Mucosa of stomach (tissue), 1 donor: ENCODE data around the gene CENPX.

ENCODE experiments used
- H3K27me3 ChIP-seq: one replicate; pipeline ENCODE4 v1.7.0; 2013; ENCODE audit warnings: mild to moderate bottlenecking, low read length; ENCODE audit not compliant: control insufficient read depth, insufficient read depth
- H3K36me3 ChIP-seq: one replicate; pipeline ENCODE4 v1.7.0; 2013; ENCODE audit warnings: low read length; ENCODE audit not compliant: control insufficient read depth, insufficient read depth
- H3K4me1 ChIP-seq: one replicate; pipeline ENCODE4 v1.7.0; 2013; ENCODE audit warnings: mild to moderate bottlenecking, low read length; ENCODE audit not compliant: control insufficient read depth, insufficient read depth
- H3K4me3 ChIP-seq: one replicate; pipeline ENCODE4 v1.7.0; 2013; ENCODE audit warnings: low read length
- H3K9ac ChIP-seq: one replicate; pipeline ENCODE4 v1.7.0; 2013; ENCODE audit warnings: mild to moderate bottlenecking, low read length, moderate library complexity
- H3K9me3 ChIP-seq: one replicate; pipeline ENCODE4 v1.7.0; 2013; ENCODE audit warnings: mild to moderate bottlenecking, low read length, moderate library complexity; ENCODE audit not compliant: control insufficient read depth
- donor health status: Pancreatic carcinoma.

CENPX gene

DNA sequence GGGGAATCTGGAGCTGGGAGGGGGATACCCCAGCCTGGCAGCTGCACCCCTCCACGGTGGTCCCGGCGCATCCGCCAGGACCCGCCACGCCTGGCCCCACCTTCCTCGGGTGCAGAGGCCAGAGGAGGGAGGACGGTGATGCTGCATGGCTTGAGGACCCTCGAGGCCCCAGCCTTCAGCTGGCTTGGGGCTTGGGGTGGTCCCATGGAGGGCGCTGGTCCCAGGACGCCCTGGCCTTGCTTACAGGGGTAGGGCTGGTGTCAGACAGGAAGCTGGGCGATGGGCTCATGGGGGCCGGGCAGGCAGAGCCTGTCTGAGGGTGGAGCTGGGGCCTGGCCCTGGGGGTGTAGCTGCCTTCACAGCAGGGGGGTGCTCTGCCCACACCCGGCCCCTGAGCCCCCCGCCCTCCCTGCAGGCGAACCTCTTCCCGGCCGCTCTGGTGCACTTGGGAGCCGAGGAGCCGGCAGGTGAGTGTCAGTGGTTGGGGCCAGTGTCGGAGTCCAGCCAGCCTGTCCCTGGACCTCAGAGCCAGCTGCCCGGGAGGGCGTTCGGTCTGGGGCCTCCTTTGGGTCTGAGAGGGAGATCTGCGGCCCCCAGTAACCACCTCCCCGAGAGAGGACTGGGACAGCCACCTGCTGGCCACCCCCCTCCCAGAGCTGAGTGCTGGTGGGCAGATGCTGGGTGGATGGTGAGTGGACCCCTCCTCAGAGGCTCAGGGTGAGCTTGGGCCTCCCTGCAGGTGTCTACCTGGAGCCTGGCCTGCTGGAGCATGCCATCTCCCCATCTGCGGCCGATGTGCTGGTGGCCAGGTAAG is 6.4 kb downstream of the CENPX start:
- Histone ChIP-seq H3K36me3 (no peaks in the 10 kb centered on the region), H3K9ac (no peak overlapping the region), H3K27me3 (no peaks in the 10 kb centered on the region), H3K9me3 (no peaks in the 10 kb centered on the region), H3K4me3 (no peak overlapping the region), H3K4me1 (peaks cover 20% of the 10 kb centered on the region)

- Histone ChIP-seq H3K4me3 (no peak overlapping the region), H3K4me1 (peaks cover 13% of the 10 kb centered on the region), H3K9ac (no peak overlapping the region), H3K27me3 (no peaks in the 10 kb centered on the region), H3K36me3 (no peaks in the 10 kb centered on the region), H3K9me3 (no peaks in the 10 kb centered on the region)
Observed at GRCh38 chr17:82015311-82015971, 7.2 kb downstream of the CENPX start.

DNA sequence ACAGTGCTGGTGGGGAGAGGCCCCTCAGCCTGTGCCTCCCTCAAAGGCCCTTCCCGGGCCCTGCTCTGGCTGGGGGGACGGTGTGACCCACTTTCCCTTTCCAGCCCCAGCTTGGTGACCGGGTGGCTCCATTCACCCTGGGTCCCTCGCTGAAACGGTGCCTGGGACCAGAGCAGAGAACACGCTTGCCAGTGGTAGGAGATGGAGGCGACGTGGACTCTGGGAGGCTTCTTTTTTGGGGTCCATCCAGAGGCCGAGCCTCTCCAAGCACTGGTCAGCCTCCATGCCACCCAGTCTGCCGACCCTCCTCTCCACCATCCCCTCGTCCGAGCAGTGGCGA is 7.7 kb downstream of the CENPX start:
- H3K36me3 ChIP-seq = no peaks in the 10 kb centered on the region
- no peak overlapping the region for H3K9ac ChIP-seq
- H3K9me3 ChIP-seq = no peaks in the 10 kb centered on the region
- H3K4me1 ChIP-seq = peaks cover 8% of the 10 kb centered on the region
- no peaks in the 10 kb centered on the region for H3K27me3 ChIP-seq
- H3K4me3 ChIP-seq = no peak overlapping the region

DNA sequence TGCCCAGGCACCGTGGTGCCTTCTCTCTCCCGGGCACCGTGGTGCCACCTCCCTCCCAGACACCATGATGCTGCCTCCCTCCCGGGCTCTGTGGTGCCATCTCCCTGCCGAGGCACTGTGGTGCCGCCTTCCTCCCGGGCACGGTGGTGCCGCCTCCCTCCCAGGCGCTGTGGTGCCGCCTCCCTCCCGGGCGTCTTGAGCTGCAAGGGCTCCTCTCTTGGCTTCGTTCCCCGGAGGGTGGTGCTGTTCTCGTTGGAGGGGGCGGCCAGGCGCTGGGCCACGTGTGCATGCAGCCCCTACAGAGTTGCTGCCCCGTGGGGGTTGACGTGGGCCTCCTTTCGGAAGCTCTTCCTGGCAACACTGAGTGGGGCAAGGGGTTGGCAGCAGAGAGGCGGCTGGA is 8.2 kb downstream of the CENPX start:
- no peak overlapping the region for H3K4me3 ChIP-seq
- H3K9me3 ChIP-seq = no peaks in the 10 kb centered on the region
- H3K4me1 ChIP-seq = peaks cover 3% of the 10 kb centered on the region
- no peaks in the 10 kb centered on the region for H3K36me3 ChIP-seq
- H3K27me3 ChIP-seq = no peaks in the 10 kb centered on the region
- H3K9ac ChIP-seq = no peak overlapping the region

GRCh38 chr17:82013772-82014321 is 8.8 kb downstream of the CENPX start:
- Histone ChIP-seq H3K4me3 (no peak overlapping the region), H3K36me3 (no peaks in the 10 kb centered on the region), H3K9ac (no peak overlapping the region), H3K27me3 (no peaks in the 10 kb centered on the region), H3K4me1 (no peaks in the 10 kb centered on the region), H3K9me3 (no peaks in the 10 kb centered on the region)

- no peaks in the 10 kb centered on the region for H3K9me3 ChIP-seq
- H3K4me3 ChIP-seq = no peak overlapping the region
- H3K36me3 ChIP-seq = no peaks in the 10 kb centered on the region
- H3K9ac ChIP-seq = no peak overlapping the region
- no peaks in the 10 kb centered on the region for H3K4me1 ChIP-seq
- H3K27me3 ChIP-seq = no peaks in the 10 kb centered on the region
Observed at GRCh38 chr17:82013341-82013740, 9.3 kb downstream of the CENPX start.

- H3K4me1 ChIP-seq = no peaks in the 10 kb centered on the region
- no peak overlapping the region for H3K4me3 ChIP-seq
- no peak overlapping the region for H3K9ac ChIP-seq
- no peaks in the 10 kb centered on the region for H3K9me3 ChIP-seq
- H3K27me3 ChIP-seq = no peaks in the 10 kb centered on the region
- H3K36me3 ChIP-seq = no peaks in the 10 kb centered on the region
Observed at GRCh38 chr17:82012640-82013295, 9.9 kb downstream of the CENPX start.

- Histone ChIP-seq H3K36me3 (no peaks in the 10 kb centered on the region), H3K27me3 (no peaks in the 10 kb centered on the region), H3K4me1 (no peaks in the 10 kb centered on the region), H3K9me3 (no peaks in the 10 kb centered on the region), H3K9ac (no peak overlapping the region), H3K4me3 (no peak overlapping the region)
Observed at GRCh38 chr17:82012261-82012639, 10.4 kb downstream of the CENPX start.

GRCh38 chr17:82011617-82012187 is 11.0 kb downstream of the CENPX start:
- no peak overlapping the region for H3K4me3 ChIP-seq
- no peaks in the 10 kb centered on the region for H3K27me3 ChIP-seq
- no peak overlapping the region for H3K9ac ChIP-seq
- H3K36me3 ChIP-seq = no peaks in the 10 kb centered on the region
- H3K4me1 ChIP-seq = no peaks in the 10 kb centered on the region
- H3K9me3 ChIP-seq = no peaks in the 10 kb centered on the region

- no peak overlapping the region for H3K4me3 ChIP-seq
- H3K9ac ChIP-seq = no peak overlapping the region
- H3K4me1 ChIP-seq = no peaks in the 10 kb centered on the region
- H3K27me3 ChIP-seq = no peaks in the 10 kb centered on the region
- no peaks in the 10 kb centered on the region for H3K9me3 ChIP-seq
- no peaks in the 10 kb centered on the region for H3K36me3 ChIP-seq
Observed at GRCh38 chr17:82010575-82011525, 11.8 kb downstream of the CENPX start.

DNA sequence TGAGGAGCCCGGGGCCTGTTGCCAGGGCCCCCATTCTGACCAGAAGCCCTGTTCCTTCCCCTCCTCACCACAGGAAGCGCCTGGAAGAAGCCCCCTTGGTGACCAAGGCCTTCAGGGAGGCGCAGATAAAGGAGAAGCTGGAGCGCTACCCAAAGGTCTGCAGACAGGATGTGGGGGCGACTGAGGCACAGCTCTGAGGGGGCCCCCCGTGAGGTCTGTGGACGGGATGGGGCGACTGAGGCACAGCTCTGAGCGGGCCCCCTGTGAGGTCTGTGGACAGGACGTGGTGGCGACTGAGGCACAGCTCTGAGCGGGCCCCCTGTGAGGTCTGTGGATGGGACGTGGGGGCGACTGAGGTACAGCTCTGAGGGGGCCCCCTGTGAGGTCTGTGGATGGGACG is 13.3 kb downstream of the CENPX start:
- Histone ChIP-seq H3K9ac (no peak overlapping the region), H3K36me3 (no peaks in the 10 kb centered on the region), H3K27me3 (no peaks in the 10 kb centered on the region), H3K4me3 (no peak overlapping the region), H3K9me3 (no peaks in the 10 kb centered on the region), H3K4me1 (no peaks in the 10 kb centered on the region)
